Activated gamma-delta T cell (primary cell): ENCODE data around the gene ACSL6.

Experiments
- DNase-seq: peaks from one replicate; lab custom pipeline; 2025; lab: John Stamatoyannopoulos, UW

Gene ACSL6

GRCh38 chr5:131979816-131980215 is 31.6 kb downstream of the ACSL6 start:
- no peak for DNase-seq

GRCh38 chr5:131977212-131977604 is 34.2 kb downstream of the ACSL6 start:
- DNase-seq, result no peak

DNA sequence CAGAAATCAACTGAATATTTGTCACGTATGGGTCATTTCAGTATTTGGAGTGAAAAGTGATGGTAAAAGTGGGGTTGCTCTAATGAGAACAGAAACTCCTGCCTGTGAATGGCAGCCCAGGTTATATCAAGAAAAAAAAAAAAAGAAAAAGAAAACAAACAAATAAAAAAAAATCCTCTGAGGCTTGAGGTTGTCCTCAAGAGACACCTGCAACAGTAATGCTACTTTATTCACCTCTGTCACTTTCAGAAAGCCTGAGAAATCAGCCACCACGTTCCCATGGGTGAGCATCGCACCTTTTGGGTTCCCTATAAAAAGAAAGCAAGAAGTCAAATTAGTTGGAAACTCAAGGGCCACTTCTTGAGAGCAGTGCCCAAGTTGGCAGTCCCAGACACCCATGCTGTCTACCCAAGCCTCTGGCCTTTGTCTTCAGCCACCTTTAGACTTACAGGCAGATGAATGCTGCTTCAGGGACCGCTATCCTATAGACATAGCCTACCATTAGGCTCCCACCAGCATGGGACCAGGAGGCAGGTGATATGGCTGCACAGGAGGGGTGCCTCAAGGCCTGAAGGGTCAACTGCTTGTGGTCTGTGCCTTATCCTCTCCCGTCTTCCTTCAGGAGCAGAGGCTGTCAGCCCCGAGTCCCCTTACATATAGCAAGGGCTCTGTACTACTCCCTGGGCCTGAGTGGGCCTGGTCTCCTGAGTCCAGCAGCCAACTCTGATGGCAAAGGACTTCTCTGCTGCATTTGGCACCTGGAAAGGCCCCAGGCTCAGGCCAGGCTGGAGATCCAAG is 34.8 kb downstream of the ACSL6 start:
- no peak for DNase-seq

DNA sequence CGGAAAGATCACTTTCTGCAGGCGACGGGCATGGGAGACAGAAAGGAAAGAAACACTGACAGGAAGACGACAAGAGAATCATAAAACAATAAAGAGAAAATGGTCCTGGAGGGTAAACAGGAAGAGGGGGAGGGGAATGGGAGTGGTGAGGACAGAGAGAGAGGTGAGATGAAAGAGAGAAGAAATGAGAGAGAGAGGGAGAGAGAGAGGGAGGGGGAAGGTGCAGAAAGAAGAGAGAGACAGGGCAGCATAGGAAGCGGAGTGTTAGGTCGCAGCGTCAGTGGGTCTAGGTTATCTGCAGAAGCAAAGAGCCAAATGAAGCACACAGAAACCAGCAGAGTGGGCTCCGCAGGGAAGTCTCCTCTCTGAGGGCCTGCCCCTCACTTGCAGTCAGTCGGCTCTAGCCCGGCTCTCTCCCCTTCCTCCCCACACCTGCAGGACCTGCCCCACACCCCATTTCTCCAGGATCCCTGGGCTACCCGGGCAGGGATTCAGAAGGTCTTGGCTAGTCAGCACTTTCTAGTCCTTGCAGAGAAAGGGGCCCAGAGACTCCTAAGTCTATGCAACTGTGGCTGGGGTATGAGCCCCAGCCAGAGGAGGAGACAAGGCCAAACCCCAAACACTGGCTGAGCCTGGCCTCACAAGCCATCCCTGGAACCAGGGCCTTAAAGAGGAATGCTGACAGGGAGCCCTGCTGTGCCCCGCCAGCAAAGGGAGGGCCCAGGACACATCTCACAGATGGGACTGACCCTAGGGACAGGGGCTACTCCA is 36.3 kb downstream of the ACSL6 start:
- DNase-seq, result no peak

GRCh38 chr5:131974622-131974955 is 36.9 kb downstream of the ACSL6 start:
- DNase-seq, result no peak

GRCh38 chr5:131974016-131974415 is 37.4 kb downstream of the ACSL6 start:
- DNase-seq, result no peak

DNA sequence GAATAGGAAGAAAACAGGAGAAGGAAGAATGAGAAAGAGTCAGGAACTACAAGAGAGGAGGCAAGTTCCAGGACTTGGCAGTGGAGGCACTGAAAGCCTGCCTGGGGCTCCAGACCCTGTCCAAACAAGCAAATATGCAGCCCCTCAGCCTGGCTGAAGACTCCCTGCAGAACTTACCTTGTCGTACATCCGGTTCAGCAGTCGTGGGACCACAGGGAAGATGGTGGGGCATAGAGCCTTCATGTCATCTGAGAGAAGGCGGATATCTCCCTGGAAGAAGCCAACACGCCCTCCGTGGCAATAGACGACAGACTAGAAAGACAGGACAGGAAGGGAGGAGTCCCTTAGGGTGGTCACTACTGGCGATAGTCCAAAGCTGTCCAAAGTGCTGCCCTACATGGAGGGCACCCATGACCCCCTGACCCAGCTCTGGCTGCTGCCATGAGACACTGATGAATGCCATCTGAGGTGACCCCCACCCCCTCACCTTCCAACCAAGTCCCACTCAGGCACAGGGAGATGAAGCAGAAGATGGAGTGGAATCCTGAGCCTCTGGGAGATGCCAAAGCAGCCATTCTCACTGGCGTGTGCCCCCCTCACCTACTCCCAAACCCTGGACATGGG is 38.3 kb downstream of the ACSL6 start:
- DNase-seq, result no peak

- DNase-seq, result no peak
Observed at GRCh38 chr5:131968396-131968954, 43.0 kb downstream of the ACSL6 start.

- DNase-seq, result no peak
Observed at GRCh38 chr5:131966551-131966950, 44.9 kb downstream of the ACSL6 start.

DNA sequence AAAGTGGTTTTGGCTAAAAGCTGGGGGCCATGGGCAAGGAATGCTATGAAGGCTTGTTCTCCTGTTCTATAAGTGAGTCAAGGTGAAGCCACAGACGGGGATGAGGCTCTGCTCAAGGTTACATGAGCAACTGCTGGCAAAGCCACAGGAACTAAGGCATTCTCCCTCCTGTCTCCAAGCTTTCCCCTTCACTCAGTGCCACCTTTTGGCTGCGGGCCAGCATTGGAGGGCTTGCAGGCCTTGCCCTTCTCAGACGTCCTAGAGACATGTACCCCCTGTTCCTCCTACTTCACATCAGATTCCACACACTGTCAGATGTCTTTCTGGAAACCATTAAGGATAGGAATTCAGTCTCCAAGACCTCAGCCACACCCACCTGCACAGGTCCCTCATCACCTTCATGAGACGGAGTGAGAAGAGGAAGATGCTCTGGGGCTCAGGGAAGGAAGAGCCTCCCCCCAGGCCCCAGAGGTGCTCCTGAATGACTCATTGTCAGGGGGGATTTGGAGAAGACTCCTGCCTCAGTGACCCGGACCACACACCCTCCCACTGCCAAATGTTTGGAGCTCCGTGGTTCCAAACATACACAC is 45.5 kb downstream of the ACSL6 start:
- DNase-seq, result no peak

GRCh38 chr5:131959906-131960305 is 51.6 kb downstream of the ACSL6 start:
- DNase-seq, result no peak

GRCh38 chr5:131959136-131959535 is 52.3 kb downstream of the ACSL6 start:
- DNase-seq, result no peak

DNA sequence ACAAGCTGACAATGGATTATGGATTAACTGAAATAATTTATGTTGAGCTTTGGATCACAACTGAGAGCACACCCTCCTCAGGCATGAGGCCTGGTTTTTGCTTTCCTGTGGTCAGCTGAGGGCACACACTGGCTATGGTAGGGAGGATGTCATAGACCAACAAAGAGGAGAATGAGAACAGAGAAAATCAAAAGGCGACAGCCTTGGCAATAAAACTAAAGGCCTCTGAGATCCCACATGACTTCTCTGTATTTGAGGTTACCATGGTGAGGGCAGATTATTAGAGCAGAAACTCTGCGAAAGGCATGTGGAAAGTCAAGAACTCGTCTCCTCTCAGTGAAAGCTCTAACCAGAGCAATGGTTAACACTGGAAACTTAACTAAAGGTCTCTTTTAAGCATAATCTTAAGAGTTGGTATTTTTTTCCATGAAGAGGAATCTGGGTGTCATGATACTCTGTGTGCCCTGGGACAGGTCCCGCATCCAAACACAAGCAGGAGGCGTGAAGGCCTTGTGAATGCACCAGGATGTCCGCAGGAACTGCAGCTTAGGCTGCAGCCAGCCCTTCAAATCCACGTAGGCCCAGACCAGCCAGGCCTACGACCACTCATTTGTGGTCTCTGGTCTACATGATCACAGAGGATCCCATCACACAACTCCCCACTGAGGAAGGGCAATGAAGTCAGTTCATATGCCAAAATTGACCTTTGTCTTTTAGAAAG is 53.6 kb downstream of the ACSL6 start:
- no peak for DNase-seq

DNA sequence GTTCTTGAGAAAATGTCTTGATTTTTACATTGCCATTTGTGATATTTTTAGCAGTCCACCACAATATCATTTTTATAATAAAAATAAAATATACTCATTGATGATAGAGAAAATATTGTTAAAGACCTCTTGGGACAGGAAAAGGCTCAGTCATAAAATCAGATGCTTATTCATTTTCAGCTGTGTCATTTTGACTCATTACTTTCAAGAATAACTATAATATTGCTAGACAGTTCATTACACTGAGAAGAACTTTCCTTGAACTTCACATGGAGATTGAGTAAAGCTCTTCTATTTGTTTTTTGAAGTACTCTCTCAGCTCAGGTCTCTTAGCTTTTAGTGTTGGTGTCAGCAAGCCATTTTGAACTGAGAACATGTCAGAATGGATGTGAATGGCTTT is 57.5 kb downstream of the ACSL6 start:
- no peak for DNase-seq

DNA sequence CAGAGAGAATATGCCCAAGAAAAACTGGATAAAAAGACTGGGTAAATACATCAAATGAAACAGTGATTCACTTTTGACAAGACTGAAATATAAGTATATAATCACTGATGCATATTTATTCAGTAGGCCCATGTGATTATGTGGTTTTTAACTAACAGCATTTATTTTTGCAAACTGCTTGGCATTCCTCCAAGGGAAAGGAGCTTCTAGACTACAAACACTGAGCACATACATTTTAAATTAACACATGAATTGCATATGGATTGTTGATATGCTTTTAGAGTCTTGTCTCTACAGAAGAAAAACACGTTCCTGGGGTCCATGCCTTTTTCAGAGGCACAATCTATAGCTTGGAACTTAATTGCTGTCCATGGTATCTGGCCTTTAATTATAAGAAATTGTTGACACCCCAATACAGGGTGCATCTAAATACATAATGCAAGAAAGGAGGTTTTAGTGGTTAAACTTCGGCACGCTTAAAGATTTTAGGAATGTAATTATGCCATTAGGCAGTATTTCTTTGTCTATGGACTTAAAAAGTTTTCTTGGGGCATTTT is 59.1 kb downstream of the ACSL6 start:
- no peak for DNase-seq

DNA sequence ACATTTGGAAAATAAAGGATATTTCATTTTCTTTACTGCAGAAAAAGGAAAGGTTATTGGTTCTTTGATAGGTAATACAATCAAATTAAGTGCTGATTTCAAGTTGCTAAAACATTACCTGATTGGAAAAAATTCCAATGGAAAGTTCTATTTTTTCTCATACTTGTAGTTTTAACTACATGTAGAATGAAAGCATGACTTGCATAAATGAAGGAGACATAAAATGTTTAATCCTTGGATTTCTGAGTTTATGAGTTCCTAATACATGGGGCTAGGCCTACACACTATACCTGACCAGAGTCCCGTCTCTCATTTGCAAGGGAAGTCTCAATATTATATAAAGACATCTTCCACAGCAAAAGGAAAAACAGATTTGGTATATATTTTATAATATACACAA is 60.8 kb downstream of the ACSL6 start:
- no peak for DNase-seq

DNA sequence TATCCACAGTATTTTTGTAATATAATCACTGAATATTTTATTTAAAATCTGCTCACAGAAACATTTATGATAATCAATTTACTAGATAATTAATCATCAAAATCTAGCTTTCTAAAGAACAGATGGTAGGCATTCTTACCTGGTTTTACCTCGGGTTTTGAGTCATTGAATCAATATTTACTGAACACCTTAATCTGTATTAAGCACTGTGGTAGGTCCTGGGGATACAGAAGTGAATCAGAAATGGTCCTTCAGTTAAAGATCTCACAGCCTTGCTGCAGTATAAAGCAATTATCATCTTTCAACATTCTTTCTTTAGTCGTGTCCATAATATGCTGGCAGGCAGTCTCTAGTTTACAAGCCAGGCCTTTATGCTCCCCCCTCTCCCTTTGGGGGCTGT is 64.0 kb downstream of the ACSL6 start:
- no peak for DNase-seq

DNA sequence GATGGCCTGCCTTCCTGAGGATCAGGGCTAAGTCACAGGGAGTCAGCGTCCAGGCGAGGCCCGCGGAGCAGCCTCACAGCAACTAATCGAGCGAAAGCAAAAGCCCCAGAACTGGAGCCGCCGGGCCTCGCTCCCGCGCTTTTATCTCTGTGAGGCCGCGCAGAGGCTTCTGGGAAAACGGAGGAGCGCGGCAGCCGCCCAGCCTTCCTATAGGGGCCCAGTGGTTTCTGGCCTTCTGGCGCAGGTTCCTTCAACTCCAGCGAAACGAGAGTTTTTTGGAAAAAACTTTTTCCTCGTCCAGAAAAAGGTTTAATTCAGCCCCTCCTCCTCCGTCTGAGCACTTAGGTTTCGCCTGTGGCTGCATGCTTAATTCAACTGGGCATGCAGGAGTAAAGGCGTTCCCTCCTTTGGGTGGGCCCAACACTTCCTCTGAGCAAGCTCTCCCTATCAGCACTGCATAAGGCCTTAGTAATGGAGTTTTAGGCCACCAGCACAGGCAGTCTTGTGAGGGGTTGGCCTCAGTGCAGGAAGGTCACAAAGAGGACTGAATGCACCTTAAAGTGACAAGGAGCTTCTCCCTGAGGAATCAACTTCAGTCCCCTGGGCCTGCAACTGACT is 65.8 kb downstream of the ACSL6 start, which contains the start of gene MEIKIN:
MEIKIN (minus strand) TSS at position 113 of the 618 bp plus-strand sequence. CDS start 158 bp downstream, outside the sequence.
- DNase-seq, result no peak

DNA sequence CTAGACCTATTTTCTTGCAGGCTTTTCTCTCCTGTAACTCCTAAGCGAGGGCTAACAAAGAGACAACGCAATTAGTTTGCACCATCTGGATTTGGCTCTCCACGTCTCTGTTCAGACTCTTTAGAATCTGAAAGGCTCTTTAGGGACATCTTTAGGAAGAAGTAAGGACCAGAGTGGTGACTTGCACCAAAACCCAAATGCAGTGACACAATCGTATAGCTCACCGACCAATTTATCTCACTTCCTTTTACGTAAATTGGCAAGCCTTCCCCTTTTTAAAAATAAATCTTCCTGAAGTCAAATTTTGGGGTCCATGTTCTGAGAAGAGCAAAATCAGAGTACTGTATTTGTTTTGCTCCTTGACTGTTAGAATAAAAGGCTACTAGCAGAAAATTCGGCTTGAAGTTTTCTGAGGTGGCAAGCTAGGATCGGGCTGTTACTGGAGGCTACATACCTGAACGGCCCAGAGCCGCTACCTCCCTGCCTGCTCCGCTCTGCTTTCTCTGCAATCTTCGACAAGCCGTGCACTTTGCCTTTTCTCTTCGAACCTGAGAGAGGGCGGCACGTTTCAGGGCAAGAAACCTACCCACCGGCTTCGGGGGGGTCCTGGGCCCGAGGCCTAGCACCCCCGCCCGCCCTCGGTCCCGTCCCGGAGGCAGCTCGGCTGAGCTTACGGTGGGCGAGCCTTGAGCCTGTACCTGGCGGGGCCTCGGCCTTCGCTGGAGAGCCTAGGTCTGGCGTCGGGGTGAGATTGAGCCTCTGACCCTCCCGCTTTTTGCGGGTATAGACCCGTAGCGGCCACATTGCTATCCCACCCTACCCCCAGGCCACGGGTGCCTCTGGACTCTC is 66.5 kb downstream of the ACSL6 start:
- no peak for DNase-seq

DNA sequence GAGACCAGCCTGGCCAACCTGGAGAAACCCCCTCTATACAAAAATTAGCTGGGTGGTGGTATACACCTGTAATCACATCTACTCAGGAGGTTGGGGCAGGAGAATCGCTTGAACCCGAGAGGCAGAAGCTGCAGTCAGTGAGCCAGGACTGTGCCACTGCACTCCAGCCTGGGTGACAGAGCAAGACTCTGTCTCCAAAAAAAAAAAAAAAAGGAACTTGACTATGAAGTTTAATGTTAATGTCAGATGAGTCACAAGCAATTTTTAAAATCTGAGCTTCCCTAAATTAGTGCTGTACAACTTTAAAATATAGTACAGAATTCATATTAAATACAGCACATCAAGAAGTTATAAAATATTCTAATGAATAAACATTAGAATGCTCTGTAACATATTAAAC is 67.5 kb downstream of the ACSL6 start:
- DNase-seq, result no peak
